GM18858 (cell line): ENCODE data around the gene DNAJB12.

Experiments used
- ATAC-seq: cut with Tn5 transposase; IDR thresholded peaks from one replicate; pipeline ENCODE4 v1.9.1; 2021; ENCODE audit not compliant: unreplicated experiment

Gene DNAJB12

GRCh38 chr10:72295330-72295910, 59.3 kb downstream of the DNAJB12 start:
- ATAC-seq, result no peak

- ATAC-seq, result no peak
These were observed 62.5 kb downstream of the DNAJB12 start for GRCh38 chr10:72292223-72292691.

- no peak for ATAC-seq
These were observed 63.6 kb downstream of the DNAJB12 start for GRCh38 chr10:72291019-72291532.

- ATAC-seq, result no peak
These were observed 68.7 kb downstream of the DNAJB12 start for GRCh38 chr10:72285972-72286521.

GRCh38 chr10:72283131-72283530, 71.6 kb downstream of the DNAJB12 start:
- no peak for ATAC-seq
